Left renal cortex interstitium (tissue), 4 donors: ENCODE results near the gene CD59. TPM values are rescaled to one million over a fixed set of nuclear protein-coding genes. Genes with fewer than 3 reads are reported as not detected.
"Not testable (repeated sequence)": the region's sequence is repeated elsewhere in the genome, so short reads cannot be mapped to it uniquely, and the experiment has no call there.

Experiments
- DNase-seq, 4 donors: peaks; one replicate each; pipeline ENCODE4 v3.0.0-alpha.2; 2013; ENCODE audit warnings: low read depth in 4 of 4, low spot score in 2 of 4, missing footprints in 1 of 4
- polyA plus RNA-seq, 4 donors: library from polyadenylated mRNA; unstranded; fragments of 120-200 nt; gene quantifications; one replicate each; pipeline ENCODE4 v1.2.1, GENCODE V29; 2013; ENCODE audit not compliant: insufficient read length in 4 of 4

The CD59 gene
- polyA plus RNA-seq, 4 donors: 210 to 333 (median 247) TPM

GRCh38 chr11:33747979-33748378 lies 11.8 kb upstream of the CD59 start:
- DNase-seq: no peak

- DNase-seq: no peak
Observed at GRCh38 chr11:33743291-33743690, 7.1 kb upstream of the CD59 start.

GRCh38 chr11:33742249-33742851 lies 6.1 kb upstream of the CD59 start:
- no peak for DNase-seq

GRCh38 chr11:33741806-33742205 lies 5.6 kb upstream of the CD59 start:
- no peak for DNase-seq

- no peak for DNase-seq
Observed at GRCh38 chr11:33737362-33737821, 1.2 kb upstream of the CD59 start.

GRCh38 chr11:33735271-33736147 lies 714 bp downstream of the CD59 start:
- peak in 2 of 4 donors; percentile 38 to 45 for DNase-seq

GRCh38 chr11:33734441-33735270 lies 1.6 kb downstream of the CD59 start:
- no peak for DNase-seq

GRCh38 chr11:33733980-33734379 lies 2.2 kb downstream of the CD59 start:
- no peak for DNase-seq

- no peak for DNase-seq
Observed at GRCh38 chr11:33731723-33732531, 4.3 kb downstream of the CD59 start.

- no peak for DNase-seq
Observed at GRCh38 chr11:33730716-33731115, 5.5 kb downstream of the CD59 start.

- not testable (repeated sequence) for DNase-seq
Observed at GRCh38 chr11:33729072-33729664, 7.1 kb downstream of the CD59 start.

GRCh38 chr11:33727539-33727938 lies 8.7 kb downstream of the CD59 start:
- DNase-seq: not testable (repeated sequence)

- DNase-seq: no peak
Observed at GRCh38 chr11:33725496-33725895, 10.7 kb downstream of the CD59 start.

GRCh38 chr11:33724644-33725035 lies 11.6 kb downstream of the CD59 start:
- DNase-seq: no peak

- no peak for DNase-seq
Observed at GRCh38 chr11:33723238-33723881, 12.9 kb downstream of the CD59 start.

- no peak for DNase-seq
Observed at GRCh38 chr11:33722590-33723234, 13.5 kb downstream of the CD59 start.

GRCh38 chr11:33721984-33722383 lies 14.2 kb downstream of the CD59 start:
- DNase-seq: no peak

- no peak for DNase-seq
Observed at GRCh38 chr11:33721426-33721825, 14.8 kb downstream of the CD59 start.

- DNase-seq: no peak
Observed at GRCh38 chr11:33719587-33719986, 16.6 kb downstream of the CD59 start.
